ENCODE measurements around the gene LYRM2.

The LYRM2 gene

GRCh38 chr6:89590133-89590532, 48.4 kb downstream of the LYRM2 start:
- no peak for DNase-seq

- no peak for DNase-seq
Measured at GRCh38 chr6:89589297-89590025, 49.1 kb downstream of the LYRM2 start.

GRCh38 chr6:89585154-89585553, 53.4 kb downstream of the LYRM2 start:
- DNase-seq: no peak

- no peak for DNase-seq
Measured at GRCh38 chr6:89584539-89584938, 54.0 kb downstream of the LYRM2 start.

GRCh38 chr6:89583559-89583958, 55.0 kb downstream of the LYRM2 start:
- no peak for DNase-seq

GRCh38 chr6:89582669-89583325, 55.8 kb downstream of the LYRM2 start:
- no peak for DNase-seq

GRCh38 chr6:89581689-89582088, 56.9 kb downstream of the LYRM2 start:
- DNase-seq: no peak

- no peak for DNase-seq
Measured at GRCh38 chr6:89580997-89581666, 57.4 kb downstream of the LYRM2 start.

- DNase-seq: no peak
Measured at GRCh38 chr6:89575562-89575960, 63.0 kb downstream of the LYRM2 start.

GRCh38 chr6:89574910-89575561, 63.5 kb downstream of the LYRM2 start:
- DNase-seq: no peak

- DNase-seq: no peak
Measured at GRCh38 chr6:89567630-89568390, 70.7 kb downstream of the LYRM2 start.

- no peak for DNase-seq
Measured at GRCh38 chr6:89566930-89567629, 71.5 kb downstream of the LYRM2 start.

GRCh38 chr6:89566008-89566800, 72.3 kb downstream of the LYRM2 start:
- no peak for DNase-seq

- DNase-seq: no peak
Measured at GRCh38 chr6:89564752-89565427, 73.7 kb downstream of the LYRM2 start.

GRCh38 chr6:89563866-89564265, 74.7 kb downstream of the LYRM2 start:
- no peak for DNase-seq

GRCh38 chr6:89562093-89562973, 76.2 kb downstream of the LYRM2 start:
- DNase-seq: no peak

GRCh38 chr6:89559487-89559886, 79.1 kb downstream of the LYRM2 start:
- DNase-seq: no peak

GRCh38 chr6:89555806-89556205, 82.7 kb downstream of the LYRM2 start:
- DNase-seq: no peak

GRCh38 chr6:89555031-89555430, 83.5 kb downstream of the LYRM2 start:
- no peak for DNase-seq

GRCh38 chr6:89554106-89554505, 84.4 kb downstream of the LYRM2 start:
- no peak for DNase-seq

Measured in NK-92 treated with Interleukin-12 subunit alpha and Interleukin-12 subunit beta, amount 100 ng/mL, for 24 hours (cell line).